ENCODE measurements around the gene RAP1GAP2.

The RAP1GAP2 gene

GRCh38 chr17:2854143-2855055 lies 58.2 kb downstream of the RAP1GAP2 start:
- DNase-seq, result no peak

- no peak for DNase-seq
Observed at GRCh38 chr17:2855063-2855600, 58.9 kb downstream of the RAP1GAP2 start.

GRCh38 chr17:2856727-2857126 lies 60.5 kb downstream of the RAP1GAP2 start:
- DNase-seq, result no peak

GRCh38 chr17:2860045-2860444 lies 63.8 kb downstream of the RAP1GAP2 start:
- no peak for DNase-seq

GRCh38 chr17:2860883-2861282 lies 64.6 kb downstream of the RAP1GAP2 start:
- DNase-seq, result no peak

- DNase-seq, result no peak
Observed at GRCh38 chr17:2862197-2862596, 66.0 kb downstream of the RAP1GAP2 start.

- no peak for DNase-seq
Observed at GRCh38 chr17:2863204-2863603, 67.0 kb downstream of the RAP1GAP2 start.

- DNase-seq, result no peak
Observed at GRCh38 chr17:2865228-2865627, 69.0 kb downstream of the RAP1GAP2 start.

GRCh38 chr17:2867441-2868424 lies 71.5 kb downstream of the RAP1GAP2 start:
- DNase-seq, result no peak

GRCh38 chr17:2869604-2870003 lies 73.4 kb downstream of the RAP1GAP2 start:
- DNase-seq, result no peak

- DNase-seq, result no peak
Observed at GRCh38 chr17:2871205-2871604, 75.0 kb downstream of the RAP1GAP2 start.

GRCh38 chr17:2871720-2872119 lies 75.5 kb downstream of the RAP1GAP2 start:
- DNase-seq, result no peak

GRCh38 chr17:2872282-2872681 lies 76.0 kb downstream of the RAP1GAP2 start:
- no peak for DNase-seq

- DNase-seq, result no peak
Observed at GRCh38 chr17:2874189-2874686, 78.0 kb downstream of the RAP1GAP2 start.

- DNase-seq, result no peak
Observed at GRCh38 chr17:2875608-2876007, 79.4 kb downstream of the RAP1GAP2 start.

GRCh38 chr17:2876467-2876866 lies 80.2 kb downstream of the RAP1GAP2 start:
- no peak for DNase-seq

GRCh38 chr17:2878751-2879254 lies 82.6 kb downstream of the RAP1GAP2 start:
- DNase-seq, result no peak

- no peak for DNase-seq
Observed at GRCh38 chr17:2880050-2880449, 83.8 kb downstream of the RAP1GAP2 start.

GRCh38 chr17:2881295-2881694 lies 85.1 kb downstream of the RAP1GAP2 start:
- no peak for DNase-seq

- DNase-seq, result no peak
Observed at GRCh38 chr17:2883544-2884213, 87.4 kb downstream of the RAP1GAP2 start.

- DNase-seq, result no peak
Observed at GRCh38 chr17:2885733-2886132, 89.5 kb downstream of the RAP1GAP2 start.

GRCh38 chr17:2888326-2888725 lies 92.1 kb downstream of the RAP1GAP2 start:
- DNase-seq, result no peak

Measured in CD4-positive, alpha-beta T cell treated with Interleukin-1 beta for 1 hour (primary cell).